ENCODE results near the gene LASP1NB.

GRCh38 chr17:38894276-38894675 lies 31.1 kb upstream of the LASP1NB start:
- TF ChIP-seq EZH2 (IDR thresholded peaks at IDR 0.05; ENCODE audit: insufficient read depth, poor library complexity, severe bottlenecking) (no peak), EZH2phosphoT487 (IDR thresholded peaks at IDR 0.05; ENCODE audit: insufficient read depth, low read depth) (no peak)
